HepG2 (cell line): ENCODE results near the gene WDR13. TPM values are rescaled to one million over a fixed set of nuclear protein-coding genes. Genes with fewer than 3 reads are reported as not detected.

Source experiments
- CBX5 ChIP-seq: sonication (generic); formaldehyde crosslinking; IDR thresholded peaks from 2 replicates; pipeline ENCODE4 v1.4.0; 2020; ENCODE audit warnings: missing genetic modification reagents, borderline replicate concordance
- EEA1 ChIP-seq: sonication (generic); formaldehyde crosslinking; IDR thresholded peaks from 2 replicates; pipeline ENCODE4 v1.5.1; 2020; ENCODE audit warnings: mild to moderate bottlenecking, missing genetic modification reagents, borderline replicate concordance
- ETS1 ChIP-seq: sonication (generic); formaldehyde crosslinking; IDR thresholded peaks from 2 replicates; pipeline ENCODE4 v1.4.0; 2020; ENCODE audit warnings: missing genetic modification reagents
- KAT2B ChIP-seq: fragments of 150-350 bp; IDR thresholded peaks from 2 replicates; pipeline ENCODE4 v1.6.1; 2014; ENCODE audit warnings: low read depth, low read length, borderline replicate concordance
- NFE2L1 ChIP-seq: sonication (generic); formaldehyde crosslinking; IDR thresholded peaks from 2 replicates; pipeline ENCODE4 v1.4.0; 2020; ENCODE audit warnings: missing genetic modification reagents, mild to moderate bottlenecking, borderline replicate concordance
- NR1H2 ChIP-seq: sonication (generic); formaldehyde crosslinking; IDR thresholded peaks from 2 replicates; pipeline ENCODE4 v1.8.1; 2022; ENCODE audit warnings: low read depth, missing genetic modification reagents, borderline replicate concordance
- NR2F6 ChIP-seq, 2 experiments: IDR thresholded peaks; 2 replicates each; pipeline ENCODE4 v1.6.1; 2016; ENCODE audit warnings: antibody characterized with exemption in 1 of 2, mild to moderate bottlenecking in 1 of 2
- PHF8 ChIP-seq: sonication (generic); formaldehyde crosslinking; IDR thresholded peaks from 2 replicates; pipeline ENCODE4 v1.5.0; 2020; ENCODE audit warnings: missing genetic modification reagents
- RFX5 ChIP-seq: IDR thresholded peaks from 2 replicates; pipeline ENCODE4 v1.6.1; 2011; ENCODE audit warnings: low read depth, low read length, improper control_type of control experiment
- RXRB ChIP-seq: IDR thresholded peaks from 2 replicates; pipeline ENCODE4 v1.6.1; 2016; ENCODE audit warnings: borderline replicate concordance, missing genetic modification reagents, missing compliant biosample characterization
- SNRNP70 ChIP-seq: fragments of 200-400 bp; formaldehyde crosslinking; IDR thresholded peaks from 2 replicates; pipeline ENCODE4 v1.6.1; 2017; ENCODE audit warnings: mild to moderate bottlenecking, low read depth, low read length, moderate library complexity
- SP4 ChIP-seq: sonication (generic); formaldehyde crosslinking; IDR thresholded peaks from 2 replicates; pipeline ENCODE4 v1.8.1; 2023; ENCODE audit warnings: mild to moderate bottlenecking, missing genetic modification reagents
- TFDP1 ChIP-seq: IDR thresholded peaks from 2 replicates; pipeline ENCODE4 v1.6.1; 2016; ENCODE audit warnings: missing compliant biosample characterization, missing genetic modification reagents, borderline replicate concordance
- UBTF ChIP-seq: sonication (generic); formaldehyde crosslinking; IDR thresholded peaks from 2 replicates; pipeline ENCODE4 v1.4.0; 2020; ENCODE audit warnings: mild to moderate bottlenecking, missing genetic modification reagents
- ZNF816 ChIP-seq: sonication (generic); formaldehyde crosslinking; IDR thresholded peaks from 2 replicates; pipeline ENCODE4 v1.8.0; 2022; ENCODE audit warnings: missing genetic modification reagents, mild to moderate bottlenecking, borderline replicate concordance
- polyA plus RNA-seq, 8 experiments: library from polyadenylated mRNA; depleted of rRNA in 3 of 8; stranded (reverse) in 7 of 8; unstranded in 1 of 8; fragments of >200 nt; fragmentation: Illumina TruSeq in 4 of 8; extraction: Trizol in 4 of 8; gene quantifications; 2 replicates each; pipeline versions ENCODE4 v1.2.1 to v1.2.3, GENCODE V29; 2011 to 2016; ENCODE audit warnings: low read depth in 4 of 8, missing spikeins in 1 of 8, mixed read lengths in 1 of 8; ENCODE audit not compliant: insufficient read depth in 1 of 8
- total RNA-seq, 5 experiments: library from RNA; depleted of rRNA; stranded (reverse); fragments of >200 nt; fragmentation: Illumina TruSeq; extraction: Trizol; gene quantifications; 2 replicates each; pipeline ENCODE4 v1.2.3, GENCODE V29; 2016; ENCODE audit warnings: low read depth in 1 of 5
- TF ChIP-seq, protein P1 (sequence below): sonication (generic); formaldehyde crosslinking; IDR thresholded peaks from 2 replicates; pipeline ENCODE4 v1.5.0; 2020; ENCODE audit warnings: mild to moderate bottlenecking, missing genetic modification reagents, borderline replicate concordance
- TF ChIP-seq, protein P2 (sequence below): sonication (generic); formaldehyde crosslinking; IDR thresholded peaks from 2 replicates; pipeline ENCODE4 v1.5.1; 2020; ENCODE audit warnings: mild to moderate bottlenecking, missing genetic modification reagents, borderline replicate concordance

The WDR13 gene
- total and polyA plus RNA-seq, 2 of the 13 experiments (the other 11 are each of a cell fraction or from before 2014, with no cell fraction given), result 28.7 to 37.1 TPM

DNA sequence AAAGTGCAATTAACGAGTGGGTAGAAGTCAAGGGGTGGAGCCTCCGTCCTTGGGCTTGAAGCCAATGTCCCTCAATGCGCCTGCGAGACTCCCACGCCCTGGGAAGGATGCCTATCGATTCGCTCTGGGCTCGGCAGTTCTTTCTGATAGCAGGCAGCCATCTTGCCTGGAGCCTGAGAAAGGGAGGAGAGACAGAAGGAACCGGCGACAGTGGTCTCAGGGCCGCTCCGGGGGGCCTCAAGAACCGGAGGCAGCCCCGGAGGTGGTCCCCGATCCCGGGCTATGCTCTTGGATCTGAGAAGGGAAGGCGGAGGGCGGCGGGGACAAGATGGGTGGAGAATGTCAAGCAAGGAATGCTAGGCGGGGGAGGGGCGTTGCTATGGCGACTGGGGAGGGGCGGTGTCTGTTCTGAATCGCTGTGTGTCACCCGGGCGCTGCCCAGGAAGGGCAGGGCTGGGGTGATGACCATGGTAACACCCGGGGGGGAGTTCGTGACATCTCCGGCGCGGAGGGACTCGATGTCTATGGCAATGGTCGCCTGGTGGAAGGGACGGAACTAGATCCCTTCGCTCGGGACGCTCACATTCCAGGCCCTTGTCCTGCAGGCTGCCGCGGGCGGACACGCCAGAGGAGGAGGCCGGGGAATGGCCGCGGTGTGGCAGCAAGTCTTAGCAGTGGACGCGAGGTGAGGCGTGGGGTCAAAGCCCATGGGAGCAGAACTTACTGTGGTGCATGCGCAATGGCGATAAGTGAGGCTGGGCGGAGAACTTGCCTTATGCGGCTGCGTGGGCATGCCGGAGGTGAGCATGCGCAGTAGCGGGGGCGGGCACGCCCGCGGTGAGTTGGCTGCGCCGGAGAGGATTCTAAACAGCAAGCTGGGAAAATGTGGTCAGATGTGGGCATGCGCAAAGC lies at the start of gene WDR13 (continued):
- TF ChIP-seq ZNF816, result no peak
- peak; percentile 55; the same call in 1 of the 2 replicates for TF ChIP-seq SP4 (CRISPR knock-in tag)
- no peak for TF ChIP-seq TFDP1 (CRISPR knock-in tag)
- no peak for TF ChIP-seq UBTF
- TF ChIP-seq ETS1 (CRISPR knock-in tag), result no peak
- TF ChIP-seq, protein P1, sequence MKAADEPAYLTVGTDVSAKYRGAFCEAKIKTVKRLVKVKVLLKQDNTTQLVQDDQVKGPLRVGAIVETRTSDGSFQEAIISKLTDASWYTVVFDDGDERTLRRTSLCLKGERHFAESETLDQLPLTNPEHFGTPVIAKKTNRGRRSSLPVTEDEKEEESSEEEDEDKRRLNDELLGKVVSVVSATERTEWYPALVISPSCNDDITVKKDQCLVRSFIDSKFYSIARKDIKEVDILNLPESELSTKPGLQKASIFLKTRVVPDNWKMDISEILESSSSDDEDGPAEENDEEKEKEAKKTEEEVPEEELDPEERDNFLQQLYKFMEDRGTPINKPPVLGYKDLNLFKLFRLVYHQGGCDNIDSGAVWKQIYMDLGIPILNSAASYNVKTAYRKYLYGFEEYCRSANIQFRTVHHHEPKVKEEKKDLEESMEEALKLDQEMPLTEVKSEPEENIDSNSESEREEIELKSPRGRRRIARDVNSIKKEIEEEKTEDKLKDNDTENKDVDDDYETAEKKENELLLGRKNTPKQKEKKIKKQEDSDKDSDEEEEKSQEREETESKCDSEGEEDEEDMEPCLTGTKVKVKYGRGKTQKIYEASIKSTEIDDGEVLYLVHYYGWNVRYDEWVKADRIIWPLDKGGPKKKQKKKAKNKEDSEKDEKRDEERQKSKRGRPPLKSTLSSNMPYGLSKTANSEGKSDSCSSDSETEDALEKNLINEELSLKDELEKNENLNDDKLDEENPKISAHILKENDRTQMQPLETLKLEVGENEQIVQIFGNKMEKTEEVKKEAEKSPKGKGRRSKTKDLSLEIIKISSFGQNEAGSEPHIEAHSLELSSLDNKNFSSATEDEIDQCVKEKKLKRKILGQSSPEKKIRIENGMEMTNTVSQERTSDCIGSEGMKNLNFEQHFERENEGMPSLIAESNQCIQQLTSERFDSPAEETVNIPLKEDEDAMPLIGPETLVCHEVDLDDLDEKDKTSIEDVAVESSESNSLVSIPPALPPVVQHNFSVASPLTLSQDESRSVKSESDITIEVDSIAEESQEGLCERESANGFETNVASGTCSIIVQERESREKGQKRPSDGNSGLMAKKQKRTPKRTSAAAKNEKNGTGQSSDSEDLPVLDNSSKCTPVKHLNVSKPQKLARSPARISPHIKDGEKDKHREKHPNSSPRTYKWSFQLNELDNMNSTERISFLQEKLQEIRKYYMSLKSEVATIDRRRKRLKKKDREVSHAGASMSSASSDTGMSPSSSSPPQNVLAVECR (CRISPR knock-in tag), result peak; percentile 67; the same call in 1 of the 2 replicates
- peak; percentile 16; the same call in 1 of the 2 replicates for TF ChIP-seq NR2F6 (IDR thresholded peaks at IDR 0.05)
- TF ChIP-seq NR2F6 (CRISPR knock-in tag; IDR thresholded peaks at IDR 0.05), result peak; percentile 51
- TF ChIP-seq RXRB (CRISPR knock-in tag), result peak; percentile 8; the same call in 1 of the 2 replicates
- no peak for TF ChIP-seq RFX5
- TF ChIP-seq SNRNP70, result no peak
- TF ChIP-seq, protein P2, sequence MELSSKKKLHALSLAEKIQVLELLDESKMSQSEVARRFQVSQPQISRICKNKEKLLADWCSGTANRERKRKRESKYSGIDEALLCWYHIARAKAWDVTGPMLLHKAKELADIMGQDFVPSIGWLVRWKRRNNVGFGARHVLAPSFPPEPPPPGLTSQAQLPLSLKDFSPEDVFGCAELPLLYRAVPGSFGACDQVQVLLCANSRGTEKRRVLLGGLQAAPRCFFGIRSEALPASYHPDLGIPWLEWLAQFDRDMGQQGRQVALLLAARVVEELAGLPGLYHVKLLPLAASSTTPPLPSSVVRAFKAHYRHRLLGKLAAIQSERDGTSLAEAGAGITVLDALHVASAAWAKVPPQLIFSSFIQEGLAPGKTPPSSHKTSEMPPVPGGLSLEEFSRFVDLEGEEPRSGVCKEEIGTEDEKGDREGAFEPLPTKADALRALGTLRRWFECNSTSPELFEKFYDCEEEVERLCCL (CRISPR knock-in tag), result no peak
- no peak for TF ChIP-seq NFE2L1 (CRISPR knock-in tag)
- no peak for TF ChIP-seq EEA1 (CRISPR knock-in tag)
- no peak for TF ChIP-seq KAT2B
- no peak for TF ChIP-seq CBX5 (CRISPR knock-in tag)
- TF ChIP-seq NR1H2 (CRISPR knock-in tag), result no peak
- TF ChIP-seq PHF8 (CRISPR knock-in tag), result peak; percentile 74
